ENCODE measurements around the gene UBE2M. TPM values are rescaled to one million over a fixed set of nuclear protein-coding genes. Genes with fewer than 3 reads are reported as not detected.

Gene UBE2M
- total RNA-seq, 1 experiment from 2014 or later, result 243 TPM

GRCh38 chr19:58554494-58555368 lies 3.7 kb downstream of the UBE2M start, which contains the start of gene CHMP2A:
CHMP2A (minus strand) TSS chr19:58555105; CDS start chr19:58554212, 893 bp downstream.
- Histone ChIP-seq H3K9ac (ENCODE audit: low read length) (peak within 1 kb of the TSS; percentile 82), H4K20me1 (ENCODE audit: low read length) (peaks cover 15% of the 10 kb centered on the region; the same call in 1 of the 2 replicates), H3K79me2 (ENCODE audit: low read length) (peaks cover 37% of the 10 kb centered on the region), H3K4me1 (ENCODE audit: insufficient read depth, low read length) (peaks cover 35% of the 10 kb centered on the region), H3K27me3 (ENCODE audit: low read length) (no peaks in the 10 kb centered on the region), H3K4me2 (ENCODE audit: low read length) (peak within 1 kb of the TSS; percentile 89), H3K4me3 (ENCODE audit: low read length) (peak within 1 kb of the TSS; percentile 70), H3F3A (ENCODE audit: low read length, unreplicated experiment) (peaks cover 8% of the 10 kb centered on the region), H3K36me3 (ENCODE audit: low read depth, low read length) (peaks cover 37% of the 10 kb centered on the region), H2AFZ (ENCODE audit: low read length) (peak within 1 kb of the TSS; percentile 67), H3K9me3 (ENCODE audit: low read length) (no peaks in the 10 kb centered on the region), H3K9me2 (replicated peaks; ENCODE audit: low read length) (no peaks in the 10 kb centered on the region), H3K27ac (ENCODE audit: low read length) (peak within 1 kb of the TSS; percentile 69)
- TF ChIP-seq EZH2 (IDR thresholded peaks at IDR 0.05; ENCODE audit: low read length, unreplicated experiment) (no peak), CTCF (conservative IDR thresholded peaks at IDR 0.05; ENCODE audit: low read depth, low read length) (0 out of 2 replicates have a peak, but pooled peaks have one; percentile 13)
- ATAC-seq, result peak; percentile 37
- ChIA-PET CTCF (interaction anchor here (0.8 kb wide), 1 partner anchor 35 kb away, joined by 3 read pairs; the partner anchor contains the start of gene ZBTB45), POLR2A (ENCODE audit: unreplicated experiment) (interaction anchor here (0.6 to 2.4 kb wide), 4 partner anchors 11 to 62 kb away, joined by 3 to 14 read pairs (median 10); partner anchors contain the start of genes TRIM28 and ZBTB45)
- peak; percentile 98 for DNase-seq
- intact Hi-C loops (cut with micrococcal nuclease), result loop anchor here (1.0 kb wide), 1 partner anchor 10 kb away; the partner anchor contains the start of gene TRIM28
- TSS peak; percentile 35 for BruUV-seq (replicated peaks)

GRCh38 chr19:58553799-58554493 lies 4.5 kb downstream of the UBE2M start:
- Histone ChIP-seq H2AFZ (ENCODE audit: low read length) (no peak overlapping the region), H3K79me2 (ENCODE audit: low read length) (peaks cover 45% of the 10 kb centered on the region), H3K4me2 (ENCODE audit: low read length) (peak overlapping the region; percentile 89), H3K27ac (ENCODE audit: low read length) (peak overlapping the region; percentile 69), H3K9me3 (ENCODE audit: low read length) (no peaks in the 10 kb centered on the region), H3K9ac (ENCODE audit: low read length) (peak overlapping the region; percentile 82), H3K9me2 (replicated peaks; ENCODE audit: low read length) (no peaks in the 10 kb centered on the region), H3K4me1 (ENCODE audit: insufficient read depth, low read length) (peaks cover 27% of the 10 kb centered on the region), H3K36me3 (ENCODE audit: low read depth, low read length) (peaks cover 45% of the 10 kb centered on the region), H4K20me1 (ENCODE audit: low read length) (peaks cover 23% of the 10 kb centered on the region; the same call in 1 of the 2 replicates), H3F3A (ENCODE audit: low read length, unreplicated experiment) (peaks cover 8% of the 10 kb centered on the region), H3K27me3 (ENCODE audit: low read length) (no peaks in the 10 kb centered on the region), H3K4me3 (ENCODE audit: low read length) (peak overlapping the region; percentile 70)
- no peak for DNase-seq
- CTCF ChIA-PET, result no interaction called here
- BruUV-seq (replicated peaks), result no TSS peak
- POLR2A ChIA-PET (ENCODE audit: unreplicated experiment), result interaction anchor here (1.0 to 2.4 kb wide), 3 partner anchors 10 to 34 kb away, joined by 3 to 14 read pairs (median 11); partner anchors contain the start of genes TRIM28 and ZBTB45
- TF ChIP-seq EZH2 (IDR thresholded peaks at IDR 0.05; ENCODE audit: low read length, unreplicated experiment) (no peak), EZH2phosphoT487 (IDR thresholded peaks at IDR 0.05; ENCODE audit: borderline replicate concordance, low read length) (no peak), CTCF (conservative IDR thresholded peaks at IDR 0.05; ENCODE audit: low read depth, low read length) (no peak)
- ATAC-seq, result no peak
- intact Hi-C loops (cut with micrococcal nuclease), result no loop called here
